WTC11 (cell line): ENCODE results near the gene ARAP2. TPM values are rescaled to one million over a fixed set of nuclear protein-coding genes. Genes with fewer than 3 reads are reported as not detected.

Experiments
- ATF1 ChIP-seq: sonication (generic); formaldehyde crosslinking; IDR thresholded peaks from 2 replicates; pipeline ENCODE4 v1.8.1; 2023; ENCODE audit warnings: mild to moderate bottlenecking, moderate library complexity, missing genetic modification reagents
- ATF2 ChIP-seq: sonication (generic); formaldehyde crosslinking; IDR thresholded peaks from 2 replicates; pipeline ENCODE4 v1.8.1; 2022; ENCODE audit warnings: low read depth, missing genetic modification reagents, borderline replicate concordance
- CREM ChIP-seq: sonication (generic); formaldehyde crosslinking; IDR thresholded peaks from 2 replicates; pipeline ENCODE4 v1.8.1; 2022; ENCODE audit warnings: mild to moderate bottlenecking, missing genetic modification reagents, moderate library complexity
- ELF4 ChIP-seq: sonication (generic); formaldehyde crosslinking; IDR thresholded peaks from 2 replicates; pipeline ENCODE4 v1.8.1; 2022; ENCODE audit warnings: low read depth, mild to moderate bottlenecking, moderate library complexity, missing genetic modification reagents
- FOXP4 ChIP-seq: sonication (generic); formaldehyde crosslinking; IDR thresholded peaks from 2 replicates; pipeline ENCODE4 v1.8.0; 2022; ENCODE audit warnings: mild to moderate bottlenecking, missing genetic modification reagents
- GTF2I ChIP-seq: fragments of 250-450 bp; sonication (Bioruptor Pico); conservative IDR thresholded peaks from 2 replicates; pipeline ENCODE4 v1.4.0; 2021; ENCODE audit warnings: mild to moderate bottlenecking
- HMGXB4 ChIP-seq: sonication (generic); formaldehyde crosslinking; IDR thresholded peaks from 2 replicates; pipeline ENCODE4 v1.8.1; 2023; ENCODE audit warnings: mild to moderate bottlenecking, moderate library complexity, missing genetic modification reagents
- PRRX2 ChIP-seq: fragments of 250-450 bp; sonication (Bioruptor Pico); IDR thresholded peaks from 2 replicates; pipeline ENCODE4 v1.8.0; 2021; ENCODE audit warnings: mild to moderate bottlenecking
- SMAD4 ChIP-seq: sonication (generic); formaldehyde crosslinking; IDR thresholded peaks from 2 replicates; pipeline ENCODE4 v1.8.0; 2022; ENCODE audit warnings: mild to moderate bottlenecking, missing genetic modification reagents
- TCF7 ChIP-seq: sonication (generic); formaldehyde crosslinking; IDR thresholded peaks from 2 replicates; pipeline ENCODE4 v1.8.0; 2022; ENCODE audit warnings: mild to moderate bottlenecking, low read depth, missing genetic modification reagents, moderate library complexity
- ZNF219 ChIP-seq: sonication (generic); formaldehyde crosslinking; IDR thresholded peaks from 2 replicates; pipeline ENCODE4 v1.8.0; 2023; ENCODE audit warnings: missing genetic modification reagents, mild to moderate bottlenecking, borderline replicate concordance
- ZNF532 ChIP-seq: fragments of 250-450 bp; sonication (Bioruptor Pico); IDR thresholded peaks from 2 replicates; pipeline ENCODE4 v1.9.0; 2021; ENCODE audit warnings: mild to moderate bottlenecking, borderline replicate concordance
- ZSCAN18 ChIP-seq: fragments of 250-450 bp; sonication (Bioruptor Pico); IDR thresholded peaks from 2 replicates; pipeline ENCODE4 v2.1.2; 2022; ENCODE audit warnings: mild to moderate bottlenecking, moderate library complexity
- total RNA-seq: library from RNA; stranded (reverse); gene quantifications from 3 replicates; pipeline ENCODE4 v1.2.3, GENCODE V29; 2021
- TF ChIP-seq, protein P1 (sequence below): sonication (generic); formaldehyde crosslinking; IDR thresholded peaks from 2 replicates; pipeline ENCODE4 v1.8.0; 2023; ENCODE audit warnings: missing genetic modification reagents, mild to moderate bottlenecking, borderline replicate concordance
- TF ChIP-seq, protein P2 (sequence below): sonication (generic); formaldehyde crosslinking; IDR thresholded peaks from 2 replicates; pipeline ENCODE4 v1.8.1; 2022; ENCODE audit warnings: mild to moderate bottlenecking, moderate library complexity, missing genetic modification reagents
- TF ChIP-seq, protein P3 (sequence below): fragments of 250-450 bp; sonication (Bioruptor Pico); IDR thresholded peaks from 2 replicates; pipeline ENCODE4 v1.9.0; 2021; ENCODE audit warnings: moderate library complexity, mild to moderate bottlenecking, inconsistent platforms, borderline replicate concordance
- TF ChIP-seq, protein P4 (sequence below): sonication (generic); formaldehyde crosslinking; IDR thresholded peaks from 2 replicates; pipeline ENCODE4 v1.8.1; 2022; ENCODE audit warnings: mild to moderate bottlenecking, missing genetic modification reagents, moderate library complexity, borderline replicate concordance

Gene ARAP2
- total RNA-seq, 1 experiment from 2014 or later: 1.0 TPM

- TF ChIP-seq, protein P1, sequence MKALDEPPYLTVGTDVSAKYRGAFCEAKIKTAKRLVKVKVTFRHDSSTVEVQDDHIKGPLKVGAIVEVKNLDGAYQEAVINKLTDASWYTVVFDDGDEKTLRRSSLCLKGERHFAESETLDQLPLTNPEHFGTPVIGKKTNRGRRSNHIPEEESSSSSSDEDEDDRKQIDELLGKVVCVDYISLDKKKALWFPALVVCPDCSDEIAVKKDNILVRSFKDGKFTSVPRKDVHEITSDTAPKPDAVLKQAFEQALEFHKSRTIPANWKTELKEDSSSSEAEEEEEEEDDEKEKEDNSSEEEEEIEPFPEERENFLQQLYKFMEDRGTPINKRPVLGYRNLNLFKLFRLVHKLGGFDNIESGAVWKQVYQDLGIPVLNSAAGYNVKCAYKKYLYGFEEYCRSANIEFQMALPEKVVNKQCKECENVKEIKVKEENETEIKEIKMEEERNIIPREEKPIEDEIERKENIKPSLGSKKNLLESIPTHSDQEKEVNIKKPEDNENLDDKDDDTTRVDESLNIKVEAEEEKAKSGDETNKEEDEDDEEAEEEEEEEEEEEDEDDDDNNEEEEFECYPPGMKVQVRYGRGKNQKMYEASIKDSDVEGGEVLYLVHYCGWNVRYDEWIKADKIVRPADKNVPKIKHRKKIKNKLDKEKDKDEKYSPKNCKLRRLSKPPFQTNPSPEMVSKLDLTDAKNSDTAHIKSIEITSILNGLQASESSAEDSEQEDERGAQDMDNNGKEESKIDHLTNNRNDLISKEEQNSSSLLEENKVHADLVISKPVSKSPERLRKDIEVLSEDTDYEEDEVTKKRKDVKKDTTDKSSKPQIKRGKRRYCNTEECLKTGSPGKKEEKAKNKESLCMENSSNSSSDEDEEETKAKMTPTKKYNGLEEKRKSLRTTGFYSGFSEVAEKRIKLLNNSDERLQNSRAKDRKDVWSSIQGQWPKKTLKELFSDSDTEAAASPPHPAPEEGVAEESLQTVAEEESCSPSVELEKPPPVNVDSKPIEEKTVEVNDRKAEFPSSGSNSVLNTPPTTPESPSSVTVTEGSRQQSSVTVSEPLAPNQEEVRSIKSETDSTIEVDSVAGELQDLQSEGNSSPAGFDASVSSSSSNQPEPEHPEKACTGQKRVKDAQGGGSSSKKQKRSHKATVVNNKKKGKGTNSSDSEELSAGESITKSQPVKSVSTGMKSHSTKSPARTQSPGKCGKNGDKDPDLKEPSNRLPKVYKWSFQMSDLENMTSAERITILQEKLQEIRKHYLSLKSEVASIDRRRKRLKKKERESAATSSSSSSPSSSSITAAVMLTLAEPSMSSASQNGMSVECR (CRISPR knock-in tag): no peak
- TF ChIP-seq PRRX2: no peak
- no peak for TF ChIP-seq TCF7
- TF ChIP-seq SMAD4: no peak
- no peak for TF ChIP-seq ATF2
- TF ChIP-seq GTF2I (CRISPR knock-in tag): no peak
- TF ChIP-seq, protein P2, sequence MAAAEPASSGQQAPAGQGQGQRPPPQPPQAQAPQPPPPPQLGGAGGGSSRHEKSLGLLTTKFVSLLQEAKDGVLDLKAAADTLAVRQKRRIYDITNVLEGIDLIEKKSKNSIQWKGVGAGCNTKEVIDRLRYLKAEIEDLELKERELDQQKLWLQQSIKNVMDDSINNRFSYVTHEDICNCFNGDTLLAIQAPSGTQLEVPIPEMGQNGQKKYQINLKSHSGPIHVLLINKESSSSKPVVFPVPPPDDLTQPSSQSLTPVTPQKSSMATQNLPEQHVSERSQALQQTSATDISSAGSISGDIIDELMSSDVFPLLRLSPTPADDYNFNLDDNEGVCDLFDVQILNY (CRISPR knock-in tag): no peak
- TF ChIP-seq ATF1: no peak
- no peak for TF ChIP-seq HMGXB4 (CRISPR knock-in tag)
- TF ChIP-seq, protein P3, sequence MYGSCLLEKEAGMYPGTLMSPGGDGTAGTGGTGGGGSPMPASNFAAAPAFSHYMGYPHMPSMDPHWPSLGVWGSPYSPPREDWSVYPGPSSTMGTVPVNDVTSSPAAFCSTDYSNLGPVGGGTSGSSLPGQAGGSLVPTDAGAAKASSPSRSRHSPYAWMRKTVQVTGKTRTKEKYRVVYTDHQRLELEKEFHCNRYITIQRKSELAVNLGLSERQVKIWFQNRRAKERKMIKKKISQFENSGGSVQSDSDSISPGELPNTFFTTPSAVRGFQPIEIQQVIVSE: no peak
- no peak for TF ChIP-seq FOXP4
- no peak for TF ChIP-seq ELF4 (CRISPR knock-in tag)
- TF ChIP-seq ZNF219: no peak
- TF ChIP-seq CREM (CRISPR knock-in tag): no peak
- TF ChIP-seq ZSCAN18: no peak
- TF ChIP-seq, protein P4, sequence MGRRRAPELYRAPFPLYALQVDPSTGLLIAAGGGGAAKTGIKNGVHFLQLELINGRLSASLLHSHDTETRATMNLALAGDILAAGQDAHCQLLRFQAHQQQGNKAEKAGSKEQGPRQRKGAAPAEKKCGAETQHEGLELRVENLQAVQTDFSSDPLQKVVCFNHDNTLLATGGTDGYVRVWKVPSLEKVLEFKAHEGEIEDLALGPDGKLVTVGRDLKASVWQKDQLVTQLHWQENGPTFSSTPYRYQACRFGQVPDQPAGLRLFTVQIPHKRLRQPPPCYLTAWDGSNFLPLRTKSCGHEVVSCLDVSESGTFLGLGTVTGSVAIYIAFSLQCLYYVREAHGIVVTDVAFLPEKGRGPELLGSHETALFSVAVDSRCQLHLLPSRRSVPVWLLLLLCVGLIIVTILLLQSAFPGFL: no peak
- no peak for TF ChIP-seq ZNF532
Observed at GRCh38 chr4:36198861-36199260, 45.5 kb downstream of the ARAP2 start (continued).
